GM12891 (cell line): Measurements from ENCODE around the gene MATN1.

Experiments used
- POLR2A ChIP-seq: IDR thresholded peaks from 2 replicates; pipeline ENCODE4 v1.6.1; 2011; ENCODE audit warnings: low read depth, low read length, control low read depth
- POLR2AphosphoS5 ChIP-seq: IDR thresholded peaks from 2 replicates; pipeline ENCODE4 v1.6.1; 2011; ENCODE audit warnings: low read depth, low read length, control low read depth
- SPI1 ChIP-seq: IDR thresholded peaks from 2 replicates; pipeline ENCODE4 v1.6.1; 2011; ENCODE audit warnings: low read depth, low read length, control low read depth
- TAF1 ChIP-seq: IDR thresholded peaks from 2 replicates; pipeline ENCODE4 v1.6.1; 2011; ENCODE audit warnings: low read depth, low read length, control low read depth

DNA sequence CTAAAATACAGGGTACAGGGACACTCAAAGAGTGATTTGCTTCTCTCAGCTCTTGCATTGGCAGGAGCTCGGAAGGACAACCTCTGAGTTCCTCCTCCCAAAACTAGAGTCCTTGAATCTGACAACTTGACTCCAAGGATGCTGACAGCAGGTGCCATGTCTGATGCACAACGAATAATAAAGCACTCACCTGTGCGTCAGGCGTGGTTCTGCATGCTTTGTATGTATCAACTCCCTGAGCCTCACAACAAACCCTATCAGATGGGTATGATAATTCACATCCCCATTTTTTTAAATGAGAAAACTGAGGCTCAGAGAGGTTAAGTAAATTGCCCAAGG is 32.8 kb upstream of the MATN1 start:
- 0 out of 2 replicates have a peak, but pooled peaks have one; percentile 34 for TF ChIP-seq TAF1
- no peak for TF ChIP-seq POLR2A
- TF ChIP-seq SPI1: no peak
- TF ChIP-seq POLR2AphosphoS5: no peak
